Large intestine (tissue), 3 donors: ENCODE results near the gene ICE1. TPM values are rescaled to one million over a fixed set of nuclear protein-coding genes. Genes with fewer than 3 reads are reported as not detected.

Source experiments
- DNase-seq, 2 donors: peaks; one replicate each; pipeline versions ENCODE4 v3.0.0 to v3.0.0-alpha.2; 2013
- H3K27ac ChIP-seq: one replicate; pipeline ENCODE4 v1.5.1; 2013; ENCODE audit warnings: low read length
- H3K27me3 ChIP-seq: 2 replicates; pipeline ENCODE4 v1.6.1; 2013; ENCODE audit warnings: low read length; ENCODE audit not compliant: control insufficient read depth, insufficient read depth
- H3K36me3 ChIP-seq: 2 replicates; pipeline ENCODE4 v1.6.1; 2013; ENCODE audit warnings: low read length; ENCODE audit not compliant: control insufficient read depth, insufficient read depth
- H3K4me1 ChIP-seq: one replicate; pipeline ENCODE4 v1.6.1; 2013; ENCODE audit warnings: low read length; ENCODE audit not compliant: control insufficient read depth, insufficient read depth
- H3K4me3 ChIP-seq: one replicate; pipeline ENCODE4 v1.5.1; 2013; ENCODE audit warnings: low read length
- H3K9me3 ChIP-seq: one replicate; pipeline ENCODE4 v1.6.1; 2013; ENCODE audit warnings: mild to moderate bottlenecking, low read depth, low read length, moderate library complexity; ENCODE audit not compliant: control insufficient read depth
- WGBS: methylation state at CpG from one replicate; pipeline ENCODE4 v1.1.5; 2013; ENCODE audit warnings: low lambda C conversion rate; ENCODE audit not compliant: insufficient coverage; 5-methylcytosine and 5-hydroxymethylcytosine counted together
- polyA plus RNA-seq: library from polyadenylated mRNA; unstranded; fragments of 120-200 nt; gene quantifications from one replicate; pipeline ENCODE4 v1.2.1, GENCODE V29; 2013

Gene ICE1
- polyA plus RNA-seq, 1 donor: 20.9 TPM

DNA sequence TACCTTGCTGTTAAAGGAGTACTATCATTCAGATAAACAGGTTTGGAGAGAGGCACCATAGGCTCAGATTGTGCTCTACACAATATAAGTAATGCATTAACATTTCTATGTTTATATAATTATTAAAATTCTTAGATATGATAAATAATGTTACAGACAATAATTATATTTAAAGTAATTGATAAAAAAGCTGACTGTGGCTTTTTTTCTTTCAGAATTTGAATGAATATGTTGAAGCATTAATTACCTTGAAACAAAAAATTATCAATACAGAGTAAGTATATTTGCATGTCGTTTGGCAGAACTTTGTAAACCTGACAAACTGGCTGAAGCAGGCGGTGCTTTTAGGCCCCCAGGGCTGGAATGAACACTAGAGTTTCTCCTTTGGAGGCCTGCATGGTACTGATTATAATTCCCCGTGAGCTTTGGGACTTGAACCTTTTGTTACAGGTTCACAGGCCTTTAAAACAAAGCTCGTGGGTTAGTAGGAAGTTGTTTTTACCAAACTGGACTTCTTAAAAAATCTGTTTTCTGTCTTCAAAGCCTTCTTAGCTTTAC, 13.8 kb downstream of the ICE1 start:
- Histone ChIP-seq H3K27me3 (no peaks in the 10 kb centered on the region), H3K36me3 (peaks cover 9% of the 10 kb centered on the region), H3K4me3 (no peak overlapping the region), H3K9me3 (no peaks in the 10 kb centered on the region), H3K27ac (no peak overlapping the region), H3K4me1 (no peaks in the 10 kb centered on the region)
- DNase-seq: peak in 1 of 2 donors; percentile 15
- 40% methylated on average over 1 of the region's 4 CpGs for WGBS

- WGBS: 92% methylated on average over 2 of the region's 11 CpGs
- DNase-seq: no peak
Measured at GRCh38 chr5:5437227-5438172, 15.0 kb downstream of the ICE1 start.

GRCh38 chr5:5451863-5452262, 29.4 kb downstream of the ICE1 start:
- no peak for DNase-seq
- peaks cover 51% of the 10 kb centered on the region for H3K36me3 ChIP-seq
- H3K27me3 ChIP-seq: no peaks in the 10 kb centered on the region
- no peak overlapping the region for H3K4me3 ChIP-seq
- H3K4me1 ChIP-seq: no peaks in the 10 kb centered on the region
- H3K27ac ChIP-seq: no peak overlapping the region
- H3K9me3 ChIP-seq: no peaks in the 10 kb centered on the region
- WGBS: 100% methylated on average over 1 of the region's 1 CpG

More at GRCh38 chr5:5437227-5438172, 15.0 kb downstream of the ICE1 start:
- Histone ChIP-seq H3K36me3 (peaks cover 11% of the 10 kb centered on the region), H3K27me3 (no peaks in the 10 kb centered on the region), H3K4me3 (no peak overlapping the region), H3K4me1 (no peaks in the 10 kb centered on the region), H3K9me3 (no peaks in the 10 kb centered on the region), H3K27ac (no peak overlapping the region)

DNA sequence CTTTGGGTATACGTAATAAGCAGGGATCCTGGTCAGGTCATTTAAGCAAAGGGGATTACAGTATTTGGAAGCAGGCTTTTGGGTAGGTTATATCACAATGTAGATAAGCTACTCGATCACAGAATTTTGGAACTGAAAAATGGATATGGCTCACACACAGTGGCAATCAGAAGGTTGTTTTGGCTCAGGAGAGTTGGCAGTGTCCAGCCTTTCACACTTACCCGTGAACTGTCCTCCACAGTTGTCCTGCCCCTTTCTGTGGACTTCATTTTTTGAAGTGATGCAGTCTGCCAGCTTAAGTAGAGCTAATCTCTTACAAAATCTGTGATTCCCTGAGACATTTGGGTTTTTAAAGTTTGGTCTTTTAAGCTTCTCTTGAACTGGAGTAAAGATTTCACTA, 30.7 kb downstream of the ICE1 start:
- no peaks in the 10 kb centered on the region for H3K9me3 ChIP-seq
- no peaks in the 10 kb centered on the region for H3K27me3 ChIP-seq
- peaks cover 56% of the 10 kb centered on the region for H3K36me3 ChIP-seq
- no CpG with 5 or more reads among the region's 3 CpGs for WGBS
- no peaks in the 10 kb centered on the region for H3K4me1 ChIP-seq
- no peak for DNase-seq
- H3K4me3 ChIP-seq: no peak overlapping the region
- H3K27ac ChIP-seq: no peak overlapping the region

DNA sequence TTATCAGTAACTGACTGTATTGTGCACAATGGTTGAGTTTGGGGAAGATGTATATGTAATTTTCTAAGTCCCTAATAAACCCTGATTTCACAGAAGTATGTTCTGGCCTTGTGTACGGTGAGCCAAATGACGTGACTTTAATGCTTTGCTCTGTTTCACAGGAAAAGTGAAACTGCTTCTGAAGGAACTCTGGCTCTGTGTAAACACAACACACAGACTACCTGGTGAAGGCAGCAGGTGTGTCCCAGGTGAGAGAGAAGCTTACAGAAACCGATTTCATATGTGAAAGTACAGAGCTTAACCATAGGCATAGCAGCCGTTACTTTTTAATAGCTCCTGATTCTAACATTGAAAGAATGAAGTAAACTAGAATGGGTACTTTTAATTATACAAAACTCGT, 31.9 kb downstream of the ICE1 start:
- no CpG with 5 or more reads among the region's 5 CpGs for WGBS
- peak overlapping the region; percentile 64 for H3K27ac ChIP-seq

DNA sequence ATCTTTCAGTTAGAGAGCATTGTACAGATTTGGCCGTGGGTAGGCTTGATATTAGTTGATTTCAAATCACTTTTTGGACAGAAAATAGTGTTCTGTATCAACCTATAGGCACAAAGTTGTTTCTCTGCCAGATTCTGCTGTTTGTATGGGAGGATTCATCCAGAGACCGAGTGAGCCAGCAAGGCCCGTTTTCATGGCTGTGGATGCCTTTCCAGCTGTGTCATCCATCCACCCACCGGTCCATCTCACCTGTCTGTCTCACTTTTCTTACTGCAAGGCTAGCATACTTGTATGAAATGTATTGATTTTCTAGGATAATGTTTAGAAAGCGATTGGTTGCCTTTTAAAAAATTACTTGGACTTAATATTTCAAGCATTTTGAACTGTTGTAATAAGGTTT, 34.4 kb downstream of the ICE1 start:
- Histone ChIP-seq H3K9me3 (no peaks in the 10 kb centered on the region), H3K27me3 (no peaks in the 10 kb centered on the region), H3K4me1 (no peaks in the 10 kb centered on the region), H3K4me3 (no peak overlapping the region), H3K36me3 (peaks cover 68% of the 10 kb centered on the region), H3K27ac (no peak overlapping the region)
- WGBS: 50% methylated on average over 2 of the region's 5 CpGs
- DNase-seq: no peak

More for the DNA sequence above, 31.9 kb downstream of the ICE1 start:
- Histone ChIP-seq H3K36me3 (peaks cover 61% of the 10 kb centered on the region), H3K9me3 (no peaks in the 10 kb centered on the region), H3K4me1 (no peaks in the 10 kb centered on the region), H3K4me3 (no peak overlapping the region), H3K27me3 (no peaks in the 10 kb centered on the region)
- DNase-seq: peak; percentile 47 to 83

GRCh38 chr5:5460311-5460710, 37.8 kb downstream of the ICE1 start:
- 100% methylated on average over 2 of the region's 4 CpGs for WGBS
- Histone ChIP-seq H3K27me3 (no peaks in the 10 kb centered on the region), H3K4me3 (no peak overlapping the region), H3K4me1 (no peaks in the 10 kb centered on the region), H3K9me3 (no peaks in the 10 kb centered on the region), H3K36me3 (peaks cover 88% of the 10 kb centered on the region), H3K27ac (no peak overlapping the region)
- no peak for DNase-seq

GRCh38 chr5:5461012-5461411, 38.5 kb downstream of the ICE1 start:
- DNase-seq: no peak
- 100% methylated on average over 3 of the region's 4 CpGs for WGBS
- H3K36me3 ChIP-seq: peaks cover 87% of the 10 kb centered on the region

GRCh38 chr5:5464036-5464715, 41.7 kb downstream of the ICE1 start:
- Histone ChIP-seq H3K9me3 (no peaks in the 10 kb centered on the region), H3K27me3 (no peaks in the 10 kb centered on the region), H3K36me3 (peaks cover 72% of the 10 kb centered on the region), H3K27ac (no peak overlapping the region), H3K4me3 (no peak overlapping the region), H3K4me1 (no peaks in the 10 kb centered on the region)
- 100% methylated on average over 1 of the region's 18 CpGs for WGBS
- DNase-seq: no peak

More at GRCh38 chr5:5461012-5461411, 38.5 kb downstream of the ICE1 start:
- Histone ChIP-seq H3K4me1 (no peaks in the 10 kb centered on the region), H3K9me3 (no peaks in the 10 kb centered on the region), H3K4me3 (no peak overlapping the region), H3K27ac (no peak overlapping the region), H3K27me3 (no peaks in the 10 kb centered on the region)

- Histone ChIP-seq H3K4me3 (no peak overlapping the region), H3K4me1 (no peaks in the 10 kb centered on the region), H3K36me3 (peaks cover 56% of the 10 kb centered on the region), H3K27me3 (no peaks in the 10 kb centered on the region), H3K27ac (no peak overlapping the region), H3K9me3 (no peaks in the 10 kb centered on the region)
- no CpG with 5 or more reads among the region's 5 CpGs for WGBS
- DNase-seq: no peak
Measured at GRCh38 chr5:5466227-5466626, 43.8 kb downstream of the ICE1 start.
